ENCODE data around the gene SPOPL.

SPOPL gene

DNA sequence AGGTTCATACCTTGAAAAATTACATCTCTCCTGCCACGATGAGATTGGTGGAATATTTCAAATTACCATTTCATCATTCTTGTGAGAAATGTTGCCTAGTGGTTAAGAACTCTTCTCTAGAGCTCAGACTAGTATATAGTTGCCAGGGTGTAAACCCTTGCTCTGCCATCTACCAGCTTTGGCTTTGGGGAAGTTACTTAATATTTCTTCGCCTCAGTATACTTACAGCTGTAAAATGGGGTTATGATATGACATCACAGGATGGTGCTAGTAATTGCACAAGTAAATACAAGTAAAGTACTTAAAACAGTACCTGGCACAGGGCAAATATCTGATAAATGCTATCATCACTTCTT is 1.5 kb downstream of the SPOPL start:
- H3K27ac ChIP-seq, result peak overlapping the region; percentile 89
- TF ChIP-seq, protein P1, sequence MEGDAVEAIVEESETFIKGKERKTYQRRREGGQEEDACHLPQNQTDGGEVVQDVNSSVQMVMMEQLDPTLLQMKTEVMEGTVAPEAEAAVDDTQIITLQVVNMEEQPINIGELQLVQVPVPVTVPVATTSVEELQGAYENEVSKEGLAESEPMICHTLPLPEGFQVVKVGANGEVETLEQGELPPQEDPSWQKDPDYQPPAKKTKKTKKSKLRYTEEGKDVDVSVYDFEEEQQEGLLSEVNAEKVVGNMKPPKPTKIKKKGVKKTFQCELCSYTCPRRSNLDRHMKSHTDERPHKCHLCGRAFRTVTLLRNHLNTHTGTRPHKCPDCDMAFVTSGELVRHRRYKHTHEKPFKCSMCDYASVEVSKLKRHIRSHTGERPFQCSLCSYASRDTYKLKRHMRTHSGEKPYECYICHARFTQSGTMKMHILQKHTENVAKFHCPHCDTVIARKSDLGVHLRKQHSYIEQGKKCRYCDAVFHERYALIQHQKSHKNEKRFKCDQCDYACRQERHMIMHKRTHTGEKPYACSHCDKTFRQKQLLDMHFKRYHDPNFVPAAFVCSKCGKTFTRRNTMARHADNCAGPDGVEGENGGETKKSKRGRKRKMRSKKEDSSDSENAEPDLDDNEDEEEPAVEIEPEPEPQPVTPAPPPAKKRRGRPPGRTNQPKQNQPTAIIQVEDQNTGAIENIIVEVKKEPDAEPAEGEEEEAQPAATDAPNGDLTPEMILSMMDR (IDR thresholded peaks at IDR 0.05), result no peak
- TF ChIP-seq ZFX (IDR thresholded peaks at IDR 0.05; ENCODE audit: borderline replicate concordance), result no peak

DNA sequence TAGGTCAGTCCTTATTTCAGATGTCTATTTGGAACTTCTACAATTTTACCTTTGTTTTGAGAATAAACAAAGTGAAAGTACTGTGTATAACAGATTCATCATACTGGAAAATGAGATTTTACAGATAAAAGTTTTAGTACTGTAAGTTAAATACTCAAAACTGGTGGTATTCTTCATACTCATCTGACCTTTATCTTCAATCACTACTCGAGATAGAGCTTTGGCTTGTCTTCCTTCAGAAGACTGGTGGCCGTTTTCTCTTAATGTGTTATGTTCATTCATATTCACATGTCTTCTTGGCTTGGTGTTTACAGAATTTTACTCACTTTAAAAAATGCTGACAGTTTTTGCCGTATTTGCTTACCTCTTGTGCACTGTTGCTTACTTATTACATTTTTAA is 2.1 kb downstream of the SPOPL start:
- no peak overlapping the region for H3K27ac ChIP-seq
- TF ChIP-seq, protein P1 (IDR thresholded peaks at IDR 0.05), result no peak
- TF ChIP-seq ZFX (IDR thresholded peaks at IDR 0.05; ENCODE audit: borderline replicate concordance), result no peak

DNA sequence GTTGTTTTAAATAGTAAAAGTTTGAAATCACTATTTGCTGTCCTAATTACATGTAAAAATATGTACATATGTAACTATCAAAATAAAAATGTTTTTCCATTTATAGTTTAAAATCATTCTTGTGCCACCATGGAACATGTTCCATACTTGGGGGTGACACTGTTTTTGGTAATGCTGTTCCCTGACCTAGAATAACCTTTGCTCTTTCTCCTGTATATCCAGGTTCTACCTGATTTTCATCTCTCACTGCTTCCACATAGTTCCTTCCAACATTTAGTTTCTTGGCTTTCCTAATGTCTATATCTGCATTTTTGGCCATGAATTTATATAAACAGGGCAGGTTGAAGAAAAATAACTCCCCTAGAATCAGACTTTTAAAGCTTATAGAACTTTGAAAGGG is 2.5 kb downstream of the SPOPL start:
- TF ChIP-seq, protein P1 (IDR thresholded peaks at IDR 0.05), result no peak
- TF ChIP-seq ZFX (IDR thresholded peaks at IDR 0.05; ENCODE audit: borderline replicate concordance), result no peak
- no peak overlapping the region for H3K27ac ChIP-seq

DNA sequence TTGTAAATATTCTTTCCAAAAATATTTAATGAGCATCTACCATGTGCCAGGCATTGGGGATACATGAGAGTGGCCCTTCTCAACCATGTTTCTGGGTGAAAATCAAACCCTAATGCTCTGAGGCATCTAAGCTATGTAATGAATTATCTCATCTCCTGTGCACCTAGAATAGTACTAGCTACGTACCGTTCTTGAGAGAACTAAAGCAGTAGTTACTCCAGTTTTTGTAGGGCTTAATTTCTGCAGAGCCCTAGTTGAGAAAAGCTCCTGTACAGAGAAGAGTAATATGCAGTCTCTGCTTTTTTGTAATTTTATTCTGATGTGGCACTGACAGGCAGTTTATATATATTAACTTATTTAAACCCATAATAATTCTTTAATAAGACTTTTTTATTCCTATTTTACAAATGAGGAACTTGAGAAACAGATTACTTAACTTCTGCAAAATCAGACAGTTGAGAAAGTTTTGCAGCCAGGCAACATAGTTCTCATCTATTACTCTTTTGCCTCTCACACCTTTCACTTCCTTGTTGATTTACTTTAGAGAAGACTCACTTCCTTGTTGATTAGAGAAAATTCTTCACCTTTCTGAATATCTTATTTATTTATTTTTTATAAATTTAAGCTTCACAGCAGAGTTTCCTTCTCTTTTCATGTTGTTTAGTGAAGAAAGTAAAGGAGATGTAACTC is 3.1 kb downstream of the SPOPL start:
- no peak overlapping the region for H3K27ac ChIP-seq
- TF ChIP-seq, protein P1 (IDR thresholded peaks at IDR 0.05), result no peak
- TF ChIP-seq ZFX (IDR thresholded peaks at IDR 0.05; ENCODE audit: borderline replicate concordance), result no peak

DNA sequence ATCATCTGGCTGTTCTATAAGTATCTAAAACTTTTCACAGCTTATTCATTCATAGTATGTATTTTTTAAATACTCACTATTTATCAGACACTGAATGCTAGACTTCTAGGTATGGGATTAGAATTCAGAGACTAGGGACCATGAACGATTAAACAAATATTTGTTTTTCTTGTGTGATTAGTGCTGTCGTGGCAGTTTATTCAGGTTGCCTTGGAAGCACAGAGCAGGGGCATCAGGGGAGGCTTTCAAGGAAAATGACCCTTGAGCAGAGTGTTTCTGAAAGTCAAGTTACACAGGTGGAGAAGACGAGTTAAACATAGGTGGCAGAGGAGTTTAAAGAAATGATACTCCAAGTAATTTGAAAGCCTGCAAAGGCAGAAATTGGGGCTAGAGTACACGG is 5.7 kb downstream of the SPOPL start:
- TF ChIP-seq, protein P1 (IDR thresholded peaks at IDR 0.05), result no peak
- H3K27ac ChIP-seq, result no peak overlapping the region

DNA sequence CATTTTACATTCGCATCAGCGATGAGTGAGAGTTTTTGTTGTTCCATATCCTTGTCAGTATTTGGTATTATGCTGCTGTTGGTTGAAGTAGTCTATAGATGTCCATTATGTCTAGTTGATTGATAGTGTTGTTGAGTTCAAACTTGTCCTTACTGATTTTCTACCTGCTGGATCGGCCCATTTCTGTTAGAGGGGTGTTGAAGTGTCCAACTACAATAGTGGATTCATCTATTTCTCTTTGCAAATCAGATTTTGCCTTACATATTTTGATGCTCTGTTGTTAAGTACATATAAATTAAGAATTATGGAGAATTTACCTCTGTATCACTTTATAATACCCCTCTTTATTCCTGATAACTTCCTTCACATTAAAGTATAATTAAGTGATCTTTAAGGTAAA is 8.7 kb downstream of the SPOPL start:
- TF ChIP-seq, protein P1 (IDR thresholded peaks at IDR 0.05), result no peak
- no peak for TF ChIP-seq ZFX (IDR thresholded peaks at IDR 0.05; ENCODE audit: borderline replicate concordance)
- no peak overlapping the region for H3K27ac ChIP-seq

DNA sequence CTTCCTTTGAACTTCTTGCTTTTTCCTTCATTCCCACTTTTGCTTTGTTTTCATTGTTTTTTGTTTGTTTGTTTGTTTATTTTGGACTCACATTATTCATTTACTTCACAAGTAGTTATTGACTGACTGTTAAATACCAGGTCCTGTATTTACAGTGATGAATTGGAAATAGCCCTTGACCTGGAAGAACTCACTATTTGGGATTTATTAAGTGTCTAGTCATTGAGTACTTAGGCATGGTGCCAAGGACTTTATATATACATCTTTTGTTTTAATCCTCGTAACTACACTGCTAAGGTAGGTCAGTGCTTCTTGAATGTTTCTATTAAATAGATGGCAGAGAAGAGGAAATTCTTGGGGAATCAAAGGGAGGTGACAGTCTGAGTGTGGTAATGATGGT is 11.1 kb downstream of the SPOPL start:
- TF ChIP-seq ZFX (IDR thresholded peaks at IDR 0.05; ENCODE audit: borderline replicate concordance), result no peak
- TF ChIP-seq, protein P1 (IDR thresholded peaks at IDR 0.05), result no peak
- no peak overlapping the region for H3K27ac ChIP-seq

All from 22Rv1 (cell line).